ENCODE results near the gene PHLPP2. TPM values are rescaled to one million over a fixed set of nuclear protein-coding genes. Genes with fewer than 3 reads are reported as not detected.

The PHLPP2 gene
- total RNA-seq, 1 experiment from 2014 or later = 13.1 TPM

DNA sequence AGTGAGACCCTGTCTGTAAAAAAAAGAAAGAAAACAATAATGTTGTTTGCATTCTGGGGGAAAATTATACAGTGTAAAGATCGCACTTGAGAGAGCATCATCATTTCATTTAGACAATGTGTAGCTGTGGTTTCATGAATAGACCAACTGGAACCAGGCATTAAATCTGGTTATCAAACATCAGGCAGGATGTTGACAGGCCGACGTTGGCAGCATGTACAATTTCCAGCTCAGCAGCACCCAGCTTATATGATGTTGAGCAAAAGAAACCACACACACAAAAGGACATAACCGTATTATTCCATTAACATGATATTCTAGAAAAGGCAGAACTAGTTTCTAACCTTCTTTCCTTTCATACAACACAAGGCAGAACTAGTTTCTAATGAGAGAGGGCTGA lies 92.7 kb downstream of the PHLPP2 start:
- no peaks in the 10 kb centered on the region for H3K9me3 ChIP-seq (ENCODE audit: control insufficient read depth, insufficient read depth, low read depth, low read length)
- no peaks in the 10 kb centered on the region for H3K4me1 ChIP-seq (ENCODE audit: control insufficient read depth, insufficient read depth, low read length)
- TF ChIP-seq, protein P1, sequence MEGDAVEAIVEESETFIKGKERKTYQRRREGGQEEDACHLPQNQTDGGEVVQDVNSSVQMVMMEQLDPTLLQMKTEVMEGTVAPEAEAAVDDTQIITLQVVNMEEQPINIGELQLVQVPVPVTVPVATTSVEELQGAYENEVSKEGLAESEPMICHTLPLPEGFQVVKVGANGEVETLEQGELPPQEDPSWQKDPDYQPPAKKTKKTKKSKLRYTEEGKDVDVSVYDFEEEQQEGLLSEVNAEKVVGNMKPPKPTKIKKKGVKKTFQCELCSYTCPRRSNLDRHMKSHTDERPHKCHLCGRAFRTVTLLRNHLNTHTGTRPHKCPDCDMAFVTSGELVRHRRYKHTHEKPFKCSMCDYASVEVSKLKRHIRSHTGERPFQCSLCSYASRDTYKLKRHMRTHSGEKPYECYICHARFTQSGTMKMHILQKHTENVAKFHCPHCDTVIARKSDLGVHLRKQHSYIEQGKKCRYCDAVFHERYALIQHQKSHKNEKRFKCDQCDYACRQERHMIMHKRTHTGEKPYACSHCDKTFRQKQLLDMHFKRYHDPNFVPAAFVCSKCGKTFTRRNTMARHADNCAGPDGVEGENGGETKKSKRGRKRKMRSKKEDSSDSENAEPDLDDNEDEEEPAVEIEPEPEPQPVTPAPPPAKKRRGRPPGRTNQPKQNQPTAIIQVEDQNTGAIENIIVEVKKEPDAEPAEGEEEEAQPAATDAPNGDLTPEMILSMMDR (IDR thresholded peaks at IDR 0.05) = no peak
- TF ChIP-seq TCF7L2 (IDR thresholded peaks at IDR 0.05; ENCODE audit: low read depth, low read length) = no peak
- TF ChIP-seq SIN3A (IDR thresholded peaks at IDR 0.05; ENCODE audit: borderline replicate concordance, insufficient read depth, low read depth, low read length) = no peak
- TF ChIP-seq, protein P2, sequence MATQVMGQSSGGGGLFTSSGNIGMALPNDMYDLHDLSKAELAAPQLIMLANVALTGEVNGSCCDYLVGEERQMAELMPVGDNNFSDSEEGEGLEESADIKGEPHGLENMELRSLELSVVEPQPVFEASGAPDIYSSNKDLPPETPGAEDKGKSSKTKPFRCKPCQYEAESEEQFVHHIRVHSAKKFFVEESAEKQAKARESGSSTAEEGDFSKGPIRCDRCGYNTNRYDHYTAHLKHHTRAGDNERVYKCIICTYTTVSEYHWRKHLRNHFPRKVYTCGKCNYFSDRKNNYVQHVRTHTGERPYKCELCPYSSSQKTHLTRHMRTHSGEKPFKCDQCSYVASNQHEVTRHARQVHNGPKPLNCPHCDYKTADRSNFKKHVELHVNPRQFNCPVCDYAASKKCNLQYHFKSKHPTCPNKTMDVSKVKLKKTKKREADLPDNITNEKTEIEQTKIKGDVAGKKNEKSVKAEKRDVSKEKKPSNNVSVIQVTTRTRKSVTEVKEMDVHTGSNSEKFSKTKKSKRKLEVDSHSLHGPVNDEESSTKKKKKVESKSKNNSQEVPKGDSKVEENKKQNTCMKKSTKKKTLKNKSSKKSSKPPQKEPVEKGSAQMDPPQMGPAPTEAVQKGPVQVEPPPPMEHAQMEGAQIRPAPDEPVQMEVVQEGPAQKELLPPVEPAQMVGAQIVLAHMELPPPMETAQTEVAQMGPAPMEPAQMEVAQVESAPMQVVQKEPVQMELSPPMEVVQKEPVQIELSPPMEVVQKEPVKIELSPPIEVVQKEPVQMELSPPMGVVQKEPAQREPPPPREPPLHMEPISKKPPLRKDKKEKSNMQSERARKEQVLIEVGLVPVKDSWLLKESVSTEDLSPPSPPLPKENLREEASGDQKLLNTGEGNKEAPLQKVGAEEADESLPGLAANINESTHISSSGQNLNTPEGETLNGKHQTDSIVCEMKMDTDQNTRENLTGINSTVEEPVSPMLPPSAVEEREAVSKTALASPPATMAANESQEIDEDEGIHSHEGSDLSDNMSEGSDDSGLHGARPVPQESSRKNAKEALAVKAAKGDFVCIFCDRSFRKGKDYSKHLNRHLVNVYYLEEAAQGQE (IDR thresholded peaks at IDR 0.05; ENCODE audit: insufficient read depth in 1 of 2, low read depth in 2 of 2, low read length in 1 of 2) = no peak
- no peak for TF ChIP-seq POLR2AphosphoS5 (IDR thresholded peaks at IDR 0.05; ENCODE audit: low read depth, low read length)
- no peak overlapping the region for H3K4me3 ChIP-seq (ENCODE audit: low read depth in 2 of 2, low read length in 2 of 2)
- no peak for DNase-seq (ENCODE audit: low read depth, low spot score)
- intact Hi-C loops (cut with micrococcal nuclease; ENCODE audit: unreplicated experiment) = no loop called here
- H3K27me3 ChIP-seq (ENCODE audit: control insufficient read depth, insufficient read depth, low read length) = no peaks in the 10 kb centered on the region; the same call in 1 of the 2 replicates
- ChIA-PET POLR2A (no interaction called here), CTCF (no interaction called here)
- no TSS peak for BruUV-seq (replicated peaks)
- ATAC-seq = no peak
- no peak overlapping the region for H3K27ac ChIP-seq (ENCODE audit: low read length)
- no peaks in the 10 kb centered on the region; the same call in 1 of the 2 replicates for H3K36me3 ChIP-seq (ENCODE audit: control insufficient read depth, insufficient read depth, low read length)
- in situ Hi-C loops (cut with HindIII; ENCODE audit: low pct_unique_long_range_greater_than_20kb, low sequenced_read_pairs) = no loop called here

DNA sequence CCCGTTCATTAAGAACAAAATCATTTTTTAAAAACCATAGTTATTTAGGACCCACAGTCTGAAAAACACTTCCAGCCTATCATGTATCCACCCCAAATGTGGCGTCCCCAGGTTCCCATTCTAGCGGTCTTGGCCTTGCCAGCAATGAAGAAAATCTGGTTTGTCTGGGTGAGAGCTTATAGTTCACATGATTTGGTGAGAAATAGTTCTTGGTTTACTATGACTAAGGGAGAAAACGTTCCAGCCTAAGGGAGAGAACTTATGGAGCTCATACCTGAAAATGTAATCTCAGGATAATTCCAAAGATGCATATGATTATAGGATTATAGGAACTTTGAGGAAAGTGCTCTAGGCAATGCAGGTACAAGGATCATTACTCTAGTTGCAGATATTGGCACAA lies 93.7 kb downstream of the PHLPP2 start:
- in situ Hi-C loops (cut with HindIII; ENCODE audit: low pct_unique_long_range_greater_than_20kb, low sequenced_read_pairs) = no loop called here
- H3K9me3 ChIP-seq (ENCODE audit: control insufficient read depth, insufficient read depth, low read depth, low read length) = no peaks in the 10 kb centered on the region
- ChIA-PET CTCF (no interaction called here), POLR2A (no interaction called here)
- no peak for DNase-seq (ENCODE audit: low read depth, low spot score)
- H3K36me3 ChIP-seq (ENCODE audit: control insufficient read depth, insufficient read depth, low read length) = peaks cover 2% of the 10 kb centered on the region; the same call in 1 of the 2 replicates
- no peak overlapping the region for H3K27ac ChIP-seq (ENCODE audit: low read length)
- no peak overlapping the region for H3K4me3 ChIP-seq (ENCODE audit: low read depth in 2 of 2, low read length in 2 of 2)
- TF ChIP-seq SIN3A (IDR thresholded peaks at IDR 0.05; ENCODE audit: borderline replicate concordance, insufficient read depth, low read depth, low read length) (no peak), TCF7L2 (IDR thresholded peaks at IDR 0.05; ENCODE audit: low read depth, low read length) (no peak), POLR2AphosphoS5 (IDR thresholded peaks at IDR 0.05; ENCODE audit: low read depth, low read length) (no peak)
- TF ChIP-seq, protein P1 (IDR thresholded peaks at IDR 0.05) = no peak
- TF ChIP-seq, protein P2 (IDR thresholded peaks at IDR 0.05; ENCODE audit: insufficient read depth in 1 of 2, low read depth in 2 of 2, low read length in 1 of 2) = no peak
- H3K4me1 ChIP-seq (ENCODE audit: control insufficient read depth, insufficient read depth, low read length) = no peaks in the 10 kb centered on the region
- ATAC-seq = no peak
- no TSS peak for BruUV-seq (replicated peaks)
- intact Hi-C loops (cut with micrococcal nuclease; ENCODE audit: unreplicated experiment) = no loop called here
- no peaks in the 10 kb centered on the region; the same call in 1 of the 2 replicates for H3K27me3 ChIP-seq (ENCODE audit: control insufficient read depth, insufficient read depth, low read length)

Data from Panc1 (cell line).